ENCODE results near the gene NIN. TPM values are rescaled to one million over a fixed set of nuclear protein-coding genes. Genes with fewer than 3 reads are reported as not detected.

Gene NIN
- total RNA-seq, 1 experiment from 2014 or later, result 37.1 TPM

- Histone ChIP-seq H3K9me3 (ENCODE audit: control insufficient read depth, insufficient read depth, low read depth, low read length) (no peaks in the 10 kb centered on the region), H3K27me3 (ENCODE audit: control insufficient read depth, insufficient read depth, low read length) (no peaks in the 10 kb centered on the region), H3K4me3 (ENCODE audit: low read depth in 2 of 2, low read length in 2 of 2) (no peak overlapping the region), H3K27ac (ENCODE audit: low read length) (no peak overlapping the region), H3K36me3 (ENCODE audit: control insufficient read depth, insufficient read depth, low read length) (no peaks in the 10 kb centered on the region), H3K4me1 (ENCODE audit: control insufficient read depth, insufficient read depth, low read length) (no peaks in the 10 kb centered on the region)
- ATAC-seq, result no peak
- intact Hi-C loops (cut with micrococcal nuclease; ENCODE audit: unreplicated experiment), result no loop called here
- BruUV-seq (replicated peaks), result no TSS peak
- TF ChIP-seq, protein P1, sequence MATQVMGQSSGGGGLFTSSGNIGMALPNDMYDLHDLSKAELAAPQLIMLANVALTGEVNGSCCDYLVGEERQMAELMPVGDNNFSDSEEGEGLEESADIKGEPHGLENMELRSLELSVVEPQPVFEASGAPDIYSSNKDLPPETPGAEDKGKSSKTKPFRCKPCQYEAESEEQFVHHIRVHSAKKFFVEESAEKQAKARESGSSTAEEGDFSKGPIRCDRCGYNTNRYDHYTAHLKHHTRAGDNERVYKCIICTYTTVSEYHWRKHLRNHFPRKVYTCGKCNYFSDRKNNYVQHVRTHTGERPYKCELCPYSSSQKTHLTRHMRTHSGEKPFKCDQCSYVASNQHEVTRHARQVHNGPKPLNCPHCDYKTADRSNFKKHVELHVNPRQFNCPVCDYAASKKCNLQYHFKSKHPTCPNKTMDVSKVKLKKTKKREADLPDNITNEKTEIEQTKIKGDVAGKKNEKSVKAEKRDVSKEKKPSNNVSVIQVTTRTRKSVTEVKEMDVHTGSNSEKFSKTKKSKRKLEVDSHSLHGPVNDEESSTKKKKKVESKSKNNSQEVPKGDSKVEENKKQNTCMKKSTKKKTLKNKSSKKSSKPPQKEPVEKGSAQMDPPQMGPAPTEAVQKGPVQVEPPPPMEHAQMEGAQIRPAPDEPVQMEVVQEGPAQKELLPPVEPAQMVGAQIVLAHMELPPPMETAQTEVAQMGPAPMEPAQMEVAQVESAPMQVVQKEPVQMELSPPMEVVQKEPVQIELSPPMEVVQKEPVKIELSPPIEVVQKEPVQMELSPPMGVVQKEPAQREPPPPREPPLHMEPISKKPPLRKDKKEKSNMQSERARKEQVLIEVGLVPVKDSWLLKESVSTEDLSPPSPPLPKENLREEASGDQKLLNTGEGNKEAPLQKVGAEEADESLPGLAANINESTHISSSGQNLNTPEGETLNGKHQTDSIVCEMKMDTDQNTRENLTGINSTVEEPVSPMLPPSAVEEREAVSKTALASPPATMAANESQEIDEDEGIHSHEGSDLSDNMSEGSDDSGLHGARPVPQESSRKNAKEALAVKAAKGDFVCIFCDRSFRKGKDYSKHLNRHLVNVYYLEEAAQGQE (IDR thresholded peaks at IDR 0.05; ENCODE audit: insufficient read depth in 1 of 2, low read depth in 2 of 2, low read length in 1 of 2), result no peak
- TF ChIP-seq SIN3A (IDR thresholded peaks at IDR 0.05; ENCODE audit: borderline replicate concordance, insufficient read depth, low read depth, low read length) (no peak), POLR2AphosphoS5 (IDR thresholded peaks at IDR 0.05; ENCODE audit: low read depth, low read length) (no peak), TCF7L2 (IDR thresholded peaks at IDR 0.05; ENCODE audit: low read depth, low read length) (no peak)
- DNase-seq (ENCODE audit: low read depth, low spot score), result no peak
- in situ Hi-C loops (cut with HindIII; ENCODE audit: low pct_unique_long_range_greater_than_20kb, low sequenced_read_pairs), result no loop called here
- ChIA-PET CTCF (no interaction called here), POLR2A (no interaction called here)
Observed at GRCh38 chr14:50717811-50718210, 113.2 kb downstream of the NIN start.

DNA sequence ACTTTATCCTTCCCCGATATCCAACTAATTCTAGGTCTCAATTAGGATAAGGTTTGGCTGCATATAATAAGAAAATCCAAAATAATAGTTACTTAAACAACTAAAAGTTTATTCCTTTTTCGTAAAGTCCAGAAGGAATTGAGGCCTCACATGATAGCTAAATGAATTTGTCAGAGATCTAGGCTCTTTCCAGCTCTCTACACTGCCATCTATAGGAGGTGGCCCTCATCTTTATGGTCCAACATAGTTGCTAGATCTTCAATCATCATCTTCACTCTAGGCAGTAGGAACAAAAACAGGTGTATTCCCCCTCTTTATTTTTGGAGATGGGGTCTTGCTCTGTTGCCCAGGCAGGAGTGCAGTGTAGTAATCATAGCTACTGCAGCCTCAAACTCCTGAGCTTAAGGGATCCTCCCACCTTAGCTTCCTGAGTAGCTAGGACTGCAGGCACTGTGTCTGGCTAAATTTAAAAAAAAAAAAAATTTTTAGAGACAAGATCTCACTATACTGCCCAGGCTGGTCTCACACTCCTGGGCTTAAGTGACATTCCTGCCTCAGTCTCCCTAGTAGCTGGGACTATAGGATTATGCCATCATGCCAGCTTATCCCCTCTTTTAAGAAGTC, 116.4 kb downstream of the NIN start:
- intact Hi-C loops (cut with micrococcal nuclease; ENCODE audit: unreplicated experiment), result no loop called here
- Histone ChIP-seq H3K4me1 (ENCODE audit: control insufficient read depth, insufficient read depth, low read length) (no peaks in the 10 kb centered on the region), H3K27me3 (ENCODE audit: control insufficient read depth, insufficient read depth, low read length) (no peaks in the 10 kb centered on the region), H3K36me3 (ENCODE audit: control insufficient read depth, insufficient read depth, low read length) (no peaks in the 10 kb centered on the region), H3K4me3 (ENCODE audit: low read depth in 2 of 2, low read length in 2 of 2) (no peak overlapping the region), H3K27ac (ENCODE audit: low read length) (no peak overlapping the region), H3K9me3 (ENCODE audit: control insufficient read depth, insufficient read depth, low read depth, low read length) (no peaks in the 10 kb centered on the region)
- no TSS peak for BruUV-seq (replicated peaks)
- in situ Hi-C loops (cut with HindIII; ENCODE audit: low pct_unique_long_range_greater_than_20kb, low sequenced_read_pairs), result no loop called here
- ChIA-PET POLR2A (interaction anchor here (0.7 kb wide), 1 partner anchor 234 kb away, joined by 7 read pairs; no protein-coding TSS in a partner anchor), CTCF (no interaction called here)
- TF ChIP-seq, protein P1 (IDR thresholded peaks at IDR 0.05; ENCODE audit: insufficient read depth in 1 of 2, low read depth in 2 of 2, low read length in 1 of 2), result no peak
- no peak for TF ChIP-seq TCF7L2 (IDR thresholded peaks at IDR 0.05; ENCODE audit: low read depth, low read length)
- TF ChIP-seq SIN3A (IDR thresholded peaks at IDR 0.05; ENCODE audit: borderline replicate concordance, insufficient read depth, low read depth, low read length), result no peak
- TF ChIP-seq POLR2AphosphoS5 (IDR thresholded peaks at IDR 0.05; ENCODE audit: low read depth, low read length), result no peak
- TF ChIP-seq, protein P2, sequence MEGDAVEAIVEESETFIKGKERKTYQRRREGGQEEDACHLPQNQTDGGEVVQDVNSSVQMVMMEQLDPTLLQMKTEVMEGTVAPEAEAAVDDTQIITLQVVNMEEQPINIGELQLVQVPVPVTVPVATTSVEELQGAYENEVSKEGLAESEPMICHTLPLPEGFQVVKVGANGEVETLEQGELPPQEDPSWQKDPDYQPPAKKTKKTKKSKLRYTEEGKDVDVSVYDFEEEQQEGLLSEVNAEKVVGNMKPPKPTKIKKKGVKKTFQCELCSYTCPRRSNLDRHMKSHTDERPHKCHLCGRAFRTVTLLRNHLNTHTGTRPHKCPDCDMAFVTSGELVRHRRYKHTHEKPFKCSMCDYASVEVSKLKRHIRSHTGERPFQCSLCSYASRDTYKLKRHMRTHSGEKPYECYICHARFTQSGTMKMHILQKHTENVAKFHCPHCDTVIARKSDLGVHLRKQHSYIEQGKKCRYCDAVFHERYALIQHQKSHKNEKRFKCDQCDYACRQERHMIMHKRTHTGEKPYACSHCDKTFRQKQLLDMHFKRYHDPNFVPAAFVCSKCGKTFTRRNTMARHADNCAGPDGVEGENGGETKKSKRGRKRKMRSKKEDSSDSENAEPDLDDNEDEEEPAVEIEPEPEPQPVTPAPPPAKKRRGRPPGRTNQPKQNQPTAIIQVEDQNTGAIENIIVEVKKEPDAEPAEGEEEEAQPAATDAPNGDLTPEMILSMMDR (IDR thresholded peaks at IDR 0.05), result peak; percentile 29; the same call in 1 of the 2 replicates
- DNase-seq (ENCODE audit: low read depth, low spot score), result no peak
- ATAC-seq, result no peak
